Mesendoderm (in vitro differentiated cells): ENCODE data around the gene AMD1.

Experiments used
- DNase-seq: peaks from one replicate; pipeline ENCODE4 v3.0.0; 2013
- H2AK5ac ChIP-seq: 2 replicates; pipeline ENCODE4 v1.6.1; 2013; ENCODE audit warnings: low read length, inconsistent platforms
- H2BK120ac ChIP-seq: 2 replicates; pipeline ENCODE4 v1.6.1; 2013; ENCODE audit warnings: low read depth, mild to moderate bottlenecking, low read length, moderate library complexity, mixed read lengths
- H2BK15ac ChIP-seq: replicated peaks from 2 replicates; pipeline ENCODE4 v1.6.1; 2013; ENCODE audit warnings: low read depth, mild to moderate bottlenecking, moderate library complexity
- H2BK5ac ChIP-seq: 2 replicates; pipeline ENCODE4 v1.6.1; 2013; ENCODE audit warnings: low read length, inconsistent platforms
- H3K18ac ChIP-seq: 2 replicates; pipeline ENCODE4 v1.6.1; 2013; ENCODE audit warnings: mild to moderate bottlenecking, low read length, mixed read lengths
- H3K23ac ChIP-seq: one replicate; pipeline ENCODE4 v1.6.1; 2013; ENCODE audit warnings: low read length
- H3K27ac ChIP-seq: 2 replicates; pipeline ENCODE4 v1.5.1; 2013; ENCODE audit warnings: low read depth, mild to moderate bottlenecking, inconsistent platforms, low read length, moderate library complexity
- H3K27me3 ChIP-seq: 2 replicates; pipeline ENCODE4 v1.6.1; 2013; ENCODE audit warnings: low read length, control low read depth, mild to moderate bottlenecking, inconsistent platforms; ENCODE audit not compliant: insufficient read depth, poor library complexity
- H3K36me3 ChIP-seq: 2 replicates; pipeline ENCODE4 v1.6.1; 2013; ENCODE audit warnings: low read length, inconsistent platforms; ENCODE audit not compliant: control insufficient read depth, insufficient read depth
- H3K4ac ChIP-seq: one replicate; pipeline ENCODE4 v1.6.1; 2013; ENCODE audit warnings: low read depth, mild to moderate bottlenecking, low read length, moderate library complexity
- H3K4me1 ChIP-seq: 2 replicates; pipeline ENCODE4 v1.6.1; 2013; ENCODE audit warnings: low read depth, low read length, inconsistent platforms; ENCODE audit not compliant: control insufficient read depth
- H3K4me2 ChIP-seq: 2 replicates; pipeline ENCODE4 v1.6.1; 2013; ENCODE audit warnings: low read length
- H3K4me3 ChIP-seq: 2 replicates; pipeline ENCODE4 v1.5.1; 2013; ENCODE audit warnings: mild to moderate bottlenecking, low read length
- H3K56ac ChIP-seq: one replicate; pipeline ENCODE4 v1.6.1; 2013; ENCODE audit warnings: low read length
- H3K79me1 ChIP-seq: 2 replicates; pipeline ENCODE4 v1.6.1; 2013; ENCODE audit warnings: low read length, inconsistent platforms
- H3K79me2 ChIP-seq: 2 replicates; pipeline ENCODE4 v1.6.1; 2013; ENCODE audit warnings: mild to moderate bottlenecking, low read length; ENCODE audit not compliant: control insufficient read depth, insufficient read depth
- H3K9ac ChIP-seq: 2 replicates; pipeline ENCODE4 v1.6.1; 2013; ENCODE audit warnings: low read length, inconsistent platforms
- H4K5ac ChIP-seq: one replicate; pipeline ENCODE4 v1.6.1; 2013; ENCODE audit warnings: low read length
- H4K8ac ChIP-seq: one replicate; pipeline ENCODE4 v1.6.1; 2013; ENCODE audit warnings: low read depth, mild to moderate bottlenecking, control low read depth, low read length, moderate library complexity
- WGBS: extraction: QIAGEN DNeasy Blood & Tissue Kit; methylation state at CpG from one replicate; pipeline ENCODE4 v1.1.7; 2013; ENCODE audit warnings: low lambda C conversion rate, missing lambda C conversion rate; ENCODE audit not compliant: insufficient coverage; ENCODE audit errors: extremely low coverage; 5-methylcytosine and 5-hydroxymethylcytosine counted together

The AMD1 gene

DNA sequence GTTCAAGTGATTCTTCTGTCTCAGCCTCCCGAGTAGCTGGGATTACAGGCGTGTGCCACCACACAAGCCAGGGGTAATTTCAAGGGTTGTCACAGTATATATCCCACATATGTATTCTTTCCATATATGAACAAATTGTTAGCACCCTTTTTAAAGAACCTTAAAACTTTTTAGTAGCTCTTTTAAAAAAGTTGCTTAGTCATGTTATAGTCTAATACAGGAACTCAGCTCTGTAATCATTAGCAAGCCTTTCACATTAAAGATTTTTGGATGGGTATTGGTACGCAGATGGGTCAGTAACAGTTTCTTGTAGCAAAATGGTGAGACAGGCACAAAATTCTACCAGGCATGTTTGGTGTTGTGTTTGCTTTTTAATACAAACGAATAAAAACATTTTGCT lies 10.9 kb downstream of the AMD1 start:
- Histone ChIP-seq H3K4me3 (no peak overlapping the region), H3K4ac (no peak overlapping the region), H3K79me2 (peaks cover 86% of the 10 kb centered on the region), H2BK5ac (no peak overlapping the region), H3K56ac (no peak overlapping the region), H3K4me1 (no peaks in the 10 kb centered on the region), H3K18ac (no peak overlapping the region), H3K27me3 (no peaks in the 10 kb centered on the region), H2BK120ac (no peak overlapping the region), H3K23ac (no peak overlapping the region), H3K9ac (no peak overlapping the region), H2AK5ac (no peak overlapping the region), H2BK15ac (no peak overlapping the region), H3K36me3 (no peaks in the 10 kb centered on the region), H3K4me2 (no peak overlapping the region), H3K79me1 (no peaks in the 10 kb centered on the region), H4K5ac (no peak overlapping the region), H3K27ac (no peak overlapping the region), H4K8ac (no peak overlapping the region)
- no peak for DNase-seq
- no CpG with 5 or more reads among the region's 4 CpGs for WGBS

GRCh38 chr6:110886555-110887167 lies 12.1 kb downstream of the AMD1 start:
- H2BK120ac ChIP-seq: no peak overlapping the region
- peaks cover 1% of the 10 kb centered on the region for H3K36me3 ChIP-seq
- H3K23ac ChIP-seq: no peak overlapping the region
- no peak overlapping the region for H3K4ac ChIP-seq
- no peak overlapping the region for H3K18ac ChIP-seq
- no peaks in the 10 kb centered on the region for H3K4me1 ChIP-seq
- H3K27ac ChIP-seq: no peak overlapping the region
- H3K79me1 ChIP-seq: no peaks in the 10 kb centered on the region
- no peaks in the 10 kb centered on the region for H3K27me3 ChIP-seq
- H2BK15ac ChIP-seq: no peak overlapping the region
- no peak overlapping the region for H3K56ac ChIP-seq
- no CpG with 5 or more reads among the region's 7 CpGs for WGBS
- H2BK5ac ChIP-seq: no peak overlapping the region
- no peak overlapping the region for H3K4me2 ChIP-seq
- peaks cover 85% of the 10 kb centered on the region for H3K79me2 ChIP-seq
- no peak overlapping the region for H4K8ac ChIP-seq
- no peak overlapping the region for H3K4me3 ChIP-seq
- no peak overlapping the region for H3K9ac ChIP-seq
- H2AK5ac ChIP-seq: no peak overlapping the region
- no peak for DNase-seq
- no peak overlapping the region for H4K5ac ChIP-seq

DNA sequence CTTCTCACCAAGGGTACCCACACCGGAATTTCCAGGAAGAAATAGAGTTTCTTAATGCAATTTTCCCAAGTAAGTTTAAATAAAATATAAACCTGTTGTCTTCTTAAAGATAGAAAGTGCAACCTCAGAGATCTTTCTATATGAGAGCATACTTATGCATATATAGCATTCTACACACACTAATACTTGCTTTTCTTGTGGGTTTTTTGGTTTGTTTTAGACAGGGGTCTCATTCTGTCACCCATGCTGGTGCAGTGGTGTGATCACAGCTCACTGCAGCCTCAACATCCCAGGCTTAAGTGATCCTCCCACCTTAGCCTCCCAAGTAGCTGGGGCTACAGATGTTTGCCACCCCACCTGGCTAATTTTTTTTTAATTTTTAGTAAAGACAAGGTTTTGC lies 15.7 kb downstream of the AMD1 start:
- Histone ChIP-seq H2BK120ac (no peak overlapping the region), H2AK5ac (no peak overlapping the region), H3K27ac (no peak overlapping the region), H4K8ac (no peak overlapping the region), H3K56ac (no peak overlapping the region), H2BK15ac (no peak overlapping the region), H3K27me3 (no peaks in the 10 kb centered on the region), H3K36me3 (peaks cover 5% of the 10 kb centered on the region), H3K23ac (no peak overlapping the region), H4K5ac (no peak overlapping the region), H3K4me3 (no peak overlapping the region), H3K79me1 (peaks cover 5% of the 10 kb centered on the region), H3K79me2 (peaks cover 59% of the 10 kb centered on the region), H2BK5ac (no peak overlapping the region), H3K4ac (no peak overlapping the region), H3K4me1 (no peaks in the 10 kb centered on the region), H3K9ac (no peak overlapping the region), H3K18ac (no peak overlapping the region), H3K4me2 (no peak overlapping the region)
- DNase-seq: no peak
- WGBS: no CpG with 5 or more reads among the region's 1 CpG

- Histone ChIP-seq H4K8ac (no peak overlapping the region), H2BK15ac (no peak overlapping the region), H3K27me3 (no peaks in the 10 kb centered on the region), H3K56ac (no peak overlapping the region), H3K23ac (no peak overlapping the region), H3K4me3 (no peak overlapping the region), H3K27ac (no peak overlapping the region), H3K79me2 (peaks cover 14% of the 10 kb centered on the region), H2AK5ac (no peak overlapping the region), H3K18ac (no peak overlapping the region), H3K4me1 (no peaks in the 10 kb centered on the region), H4K5ac (no peak overlapping the region), H3K36me3 (peaks cover 14% of the 10 kb centered on the region), H3K4me2 (no peak overlapping the region), H2BK5ac (no peak overlapping the region), H3K4ac (no peak overlapping the region), H3K79me1 (peaks cover 5% of the 10 kb centered on the region), H2BK120ac (no peak overlapping the region), H3K9ac (no peak overlapping the region)
- no CpG with 5 or more reads among the region's 4 CpGs for WGBS
- no peak for DNase-seq
These were observed 21.5 kb downstream of the AMD1 start for GRCh38 chr6:110895907-110896608.

DNA sequence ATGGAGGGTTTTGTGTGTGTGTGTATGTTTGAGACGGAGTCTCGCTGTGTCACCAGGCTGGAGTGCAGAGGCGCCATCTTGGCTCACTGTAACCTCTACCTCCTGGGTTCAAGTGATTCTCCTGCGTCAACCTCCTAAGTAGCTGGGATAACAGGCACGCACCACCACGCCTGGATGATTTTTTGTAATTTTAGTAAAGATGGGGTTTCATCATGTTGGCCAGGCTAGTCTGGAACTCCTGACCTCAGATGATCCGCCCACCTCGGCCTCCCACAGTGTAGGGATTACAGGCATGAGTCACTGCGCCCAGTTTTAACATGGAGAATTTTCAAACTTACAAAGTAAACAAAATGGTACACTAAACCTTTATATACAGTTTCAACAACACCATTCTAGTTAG lies 22.8 kb downstream of the AMD1 start:
- Histone ChIP-seq H2AK5ac (no peak overlapping the region), H3K23ac (no peak overlapping the region), H3K27ac (no peak overlapping the region), H3K4me3 (no peak overlapping the region), H3K79me1 (peaks cover 3% of the 10 kb centered on the region), H2BK5ac (no peak overlapping the region), H3K79me2 (peaks cover 2% of the 10 kb centered on the region), H4K5ac (no peak overlapping the region), H3K36me3 (peaks cover 11% of the 10 kb centered on the region), H2BK15ac (no peak overlapping the region), H3K27me3 (no peaks in the 10 kb centered on the region), H3K4ac (no peak overlapping the region), H3K56ac (no peak overlapping the region), H3K9ac (no peak overlapping the region), H3K18ac (no peak overlapping the region), H4K8ac (no peak overlapping the region), H3K4me1 (no peaks in the 10 kb centered on the region), H2BK120ac (no peak overlapping the region), H3K4me2 (no peak overlapping the region)
- no CpG with 5 or more reads among the region's 9 CpGs for WGBS
- DNase-seq: no peak

- Histone ChIP-seq H3K79me1 (peaks cover 3% of the 10 kb centered on the region), H3K4me3 (no peak overlapping the region), H2BK15ac (no peak overlapping the region), H3K27ac (no peak overlapping the region), H4K5ac (no peak overlapping the region), H3K23ac (no peak overlapping the region), H3K79me2 (no peaks in the 10 kb centered on the region), H3K36me3 (peaks cover 10% of the 10 kb centered on the region), H3K9ac (no peak overlapping the region), H4K8ac (no peak overlapping the region), H3K4me2 (no peak overlapping the region), H3K18ac (no peak overlapping the region), H2AK5ac (no peak overlapping the region), H3K4me1 (no peaks in the 10 kb centered on the region), H3K4ac (no peak overlapping the region), H3K56ac (no peak overlapping the region), H3K27me3 (no peaks in the 10 kb centered on the region), H2BK5ac (no peak overlapping the region), H2BK120ac (no peak overlapping the region)
- WGBS: no CpG with 5 or more reads among the region's 5 CpGs
- no peak for DNase-seq
These were observed 23.5 kb downstream of the AMD1 start for GRCh38 chr6:110898111-110898510.
